ENCODE data around the gene MCM6. TPM values are rescaled to one million over a fixed set of nuclear protein-coding genes. Genes with fewer than 3 reads are reported as not detected.

MCM6 gene
- total RNA-seq, 4 donors from 2014 or later, result 5.9 to 9.5 (median 7.1) TPM

DNA sequence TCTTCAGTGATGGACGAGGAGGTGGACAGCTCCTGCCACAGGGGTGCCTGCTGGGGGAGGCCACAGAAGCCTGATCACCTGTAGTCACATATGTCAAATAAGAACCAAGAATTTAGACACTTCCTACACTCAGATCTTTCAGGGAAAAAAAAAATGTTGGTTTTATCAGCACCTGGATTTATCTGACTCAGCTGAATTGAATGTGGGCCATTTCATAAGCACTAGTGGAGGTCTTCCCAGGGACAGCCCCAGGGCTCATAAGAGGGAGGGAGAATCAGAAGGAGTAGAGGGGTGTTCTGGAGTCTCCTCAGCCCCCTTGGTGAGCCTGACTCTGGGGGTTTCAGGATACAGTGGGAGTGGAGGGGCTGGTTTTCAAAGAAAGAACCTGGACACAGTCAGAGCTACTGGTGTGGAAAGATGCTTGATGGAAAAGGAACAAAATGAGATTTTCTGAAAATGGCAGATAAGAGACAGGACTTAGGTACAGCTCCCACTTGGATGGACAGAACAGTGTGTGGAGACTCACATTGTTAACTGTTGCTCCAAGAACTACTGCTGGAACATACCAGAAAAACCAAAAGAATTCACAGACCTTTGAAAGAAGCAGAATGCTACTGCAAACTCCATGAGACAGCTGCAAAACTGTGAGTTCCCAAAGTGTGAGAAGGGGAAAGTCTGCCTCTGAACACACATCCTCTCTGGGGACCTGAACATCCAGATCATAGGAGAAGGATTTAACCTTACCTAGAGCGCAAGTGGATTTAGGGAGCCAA is 84.6 kb downstream of the MCM6 start:
- no peaks in the 10 kb centered on the region for H3K9me3 ChIP-seq
- no peaks in the 10 kb centered on the region for H3K27me3 ChIP-seq
- DNase-seq, result no peak
- no peak overlapping the region for H3K27ac ChIP-seq
- intact Hi-C loops (cut with DNase I), result no loop called here
- no peaks in the 10 kb centered on the region for H3K36me3 ChIP-seq
- no peaks in the 10 kb centered on the region for H3K4me1 ChIP-seq
- H3K4me3 ChIP-seq (replicated peaks in 1 of 3), result no peak overlapping the region
- TF ChIP-seq, protein P1, sequence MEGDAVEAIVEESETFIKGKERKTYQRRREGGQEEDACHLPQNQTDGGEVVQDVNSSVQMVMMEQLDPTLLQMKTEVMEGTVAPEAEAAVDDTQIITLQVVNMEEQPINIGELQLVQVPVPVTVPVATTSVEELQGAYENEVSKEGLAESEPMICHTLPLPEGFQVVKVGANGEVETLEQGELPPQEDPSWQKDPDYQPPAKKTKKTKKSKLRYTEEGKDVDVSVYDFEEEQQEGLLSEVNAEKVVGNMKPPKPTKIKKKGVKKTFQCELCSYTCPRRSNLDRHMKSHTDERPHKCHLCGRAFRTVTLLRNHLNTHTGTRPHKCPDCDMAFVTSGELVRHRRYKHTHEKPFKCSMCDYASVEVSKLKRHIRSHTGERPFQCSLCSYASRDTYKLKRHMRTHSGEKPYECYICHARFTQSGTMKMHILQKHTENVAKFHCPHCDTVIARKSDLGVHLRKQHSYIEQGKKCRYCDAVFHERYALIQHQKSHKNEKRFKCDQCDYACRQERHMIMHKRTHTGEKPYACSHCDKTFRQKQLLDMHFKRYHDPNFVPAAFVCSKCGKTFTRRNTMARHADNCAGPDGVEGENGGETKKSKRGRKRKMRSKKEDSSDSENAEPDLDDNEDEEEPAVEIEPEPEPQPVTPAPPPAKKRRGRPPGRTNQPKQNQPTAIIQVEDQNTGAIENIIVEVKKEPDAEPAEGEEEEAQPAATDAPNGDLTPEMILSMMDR (IDR thresholded peaks at IDR 0.05), result no peak
- TF ChIP-seq POLR2A (IDR thresholded peaks at IDR 0.05), result no peak
- 83 to 100% methylated on average over 2 of the region's 2 CpGs for WGBS, 2 donors

- Histone ChIP-seq H3K36me3 (peaks cover 4 to 6% of the 10 kb centered on the region in 2 donors), H3K4me3 (replicated peaks in 1 of 3) (no peak overlapping the region), H3K27me3 (no peaks in the 10 kb centered on the region), H3K9me3 (no peaks in the 10 kb centered on the region), H3K4me1 (no peaks in the 10 kb centered on the region), H3K27ac (no peak overlapping the region)
- no peak for DNase-seq
- TF ChIP-seq, protein P1 (IDR thresholded peaks at IDR 0.05), result no peak
- no peak for TF ChIP-seq POLR2A (IDR thresholded peaks at IDR 0.05)
- WGBS, 2 donors, result 98% methylated on average over 10 of the region's 10 CpGs
- intact Hi-C loops (cut with DNase I), result no loop called here
Measured at GRCh38 chr2:135790423-135790822, 85.8 kb downstream of the MCM6 start.

Small RNA genes lying within 50 kb of the gene (small RNA-seq; reads per million reads assigned to genes)
- gene RF00019, result not detected

Other genes with a start within 250 kb of the MCM6 start
- gene UBXN4, start 134.6 kb downstream of the MCM6 start, total RNA-seq, result 100 to 1,000 TPM in 2 of 4 donors, 10 to 100 TPM in 2; 83.6 to 134 (median 98.6) TPM
- gene LCT, start 39.3 kb downstream of the MCM6 start, total RNA-seq, result under 1 TPM in 1 of 4 donors, not detected in 3; 0.24 TPM
- 10 to 100 TPM; 69.6 to 94.4 (median 75.9) TPM for gene DARS1, start 109.2 kb upstream of the MCM6 start, total RNA-seq
- gene CXCR4, start 241.7 kb upstream of the MCM6 start, total RNA-seq, result 10 to 100 TPM in 3 of 4 donors, 1 to 10 TPM in 1; 7.1 to 17.5 (median 13.5) TPM

Measured in thyroid gland (tissue), 4 donors.